Left cardiac atrium (tissue), 4 donors: ENCODE results near the gene MBNL1. TPM values are rescaled to one million over a fixed set of nuclear protein-coding genes. Genes with fewer than 3 reads are reported as not detected.
A peak's percentile ranks its signal among the peaks of the same experiment; 100 is the strongest.

Experiments
- ATAC-seq, 2 donors: fragments of 200-7000 bp; cut with Tn5 transposase; one replicate each; pipeline ENCODE4 v1.9.1; 2020; ENCODE audit warnings: mild to moderate bottlenecking in 2 of 2, moderate library complexity in 2 of 2
- DNase-seq: peaks from one replicate; pipeline ENCODE4 v3.0.0-alpha.2; 2020
- intact Hi-C, 2 donors: fragments of 100-400 bp; cut with DNase I; formaldehyde crosslinking; loops; one replicate each; pipeline versions ENCODE4 v1.14.1 to v1.15.1; 2022 to 2023
- total RNA-seq, 2 donors: library from RNA; stranded (reverse); fragmentation: NEBNext Ultra II Directional; extraction: Animal tissue kit (Norgen Biotek cat#: 25700); gene quantifications; one replicate each; pipeline ENCODE4 v1.2.1, GENCODE V29; 2021
- donor health status: DM: no; HTN: yes; CAD: no.
- donor health status: DM: no; HTN: yes; CAD: no; lungs with severe emphysema.
- donor health status: DM: yes; HTN: yes; CAD: no.
- donor health status: Dilated cardiomyopathy.

MBNL1 gene
- total RNA-seq, 2 donors from 2014 or later: 141 to 154 TPM

DNA sequence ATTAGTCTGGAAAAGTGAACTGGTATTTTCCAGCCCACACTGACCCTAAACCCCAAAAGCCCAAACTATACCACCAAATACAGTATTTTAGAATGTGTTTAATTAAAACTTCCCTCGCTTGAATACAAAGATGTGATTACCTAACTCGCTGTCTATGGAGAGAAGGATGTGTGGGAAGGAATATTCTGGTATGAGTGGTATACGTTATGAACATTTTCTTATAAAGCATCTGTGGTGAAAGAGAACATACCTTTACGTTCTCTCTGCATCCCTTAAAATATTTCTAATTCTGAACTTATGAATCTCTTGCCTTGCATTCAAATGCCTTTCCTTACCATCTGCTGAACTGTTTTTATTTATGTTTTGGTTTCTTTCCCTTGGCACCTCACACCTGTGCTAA lies 201.4 kb downstream of the MBNL1 start:
- DNase-seq (no peak), ATAC-seq (no peak)
- intact Hi-C loops: loop anchor here in 1 of 2 donors (5.0 kb wide), 2 partner anchors 288 to 393 kb away; no protein-coding TSS in a partner anchor

DNA sequence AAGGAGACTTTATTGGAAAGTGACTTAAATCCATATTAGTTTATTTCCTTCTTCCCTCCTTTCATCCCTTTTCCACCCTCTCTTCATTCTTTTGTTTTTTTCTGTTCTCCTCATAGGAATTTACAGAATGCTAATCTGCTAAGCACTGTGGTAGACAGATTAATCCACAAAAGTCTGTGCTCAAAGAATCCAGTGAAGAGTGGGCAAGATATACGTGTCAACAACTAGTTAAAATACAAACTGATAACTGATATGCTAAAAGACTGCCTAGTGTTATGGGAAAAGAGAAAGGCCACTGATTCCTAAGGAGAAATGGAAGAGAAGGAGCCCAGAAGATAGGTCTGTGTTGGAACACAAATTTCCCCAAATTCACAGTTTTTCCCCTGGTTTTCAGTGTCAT lies 202.2 kb downstream of the MBNL1 start:
- DNase-seq: no peak
- intact Hi-C loops: loop anchor here in 1 of 2 donors (5.0 kb wide), 2 partner anchors 289 to 394 kb away; no protein-coding TSS in a partner anchor
- ATAC-seq: no peak

DNA sequence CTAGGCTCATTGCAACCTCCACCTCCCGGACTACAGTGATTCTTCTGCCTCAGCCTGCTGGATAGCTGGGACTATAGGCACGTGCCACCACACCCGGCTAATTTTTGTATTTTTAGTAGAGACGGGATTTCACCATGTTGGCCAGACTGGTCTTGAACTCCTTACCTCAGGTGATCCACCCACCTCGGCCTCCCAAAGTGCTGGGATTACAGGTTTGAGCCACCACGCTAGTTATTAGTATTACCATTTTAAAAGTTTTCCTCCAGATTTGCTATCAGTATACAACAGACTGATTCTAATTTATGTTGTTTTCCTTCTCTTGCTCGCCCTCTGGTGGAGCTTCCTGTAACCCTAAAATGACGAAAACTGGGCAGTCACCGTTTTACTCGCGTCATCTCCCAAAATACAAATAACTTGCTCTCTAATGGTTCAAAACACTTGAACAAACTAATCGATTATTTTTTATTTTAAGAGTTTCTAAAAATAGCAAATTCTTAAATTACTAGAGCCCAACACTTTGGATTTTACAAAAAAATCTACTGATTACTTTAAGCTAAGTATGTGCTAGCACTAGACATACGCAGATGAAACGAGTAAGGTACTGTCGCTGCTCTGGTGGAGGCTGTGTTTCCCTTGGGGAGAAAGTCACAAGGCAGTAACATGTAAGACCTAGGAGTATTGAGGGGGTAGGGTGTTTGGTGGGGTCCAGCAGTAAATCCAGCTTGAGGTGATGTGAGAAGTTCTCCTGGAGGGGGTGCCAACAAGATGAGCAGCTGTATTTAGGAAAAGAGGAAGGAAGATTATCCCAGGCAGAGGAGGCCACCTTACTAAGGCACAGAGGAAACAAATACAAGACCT lies 203.3 kb downstream of the MBNL1 start:
- intact Hi-C loops: loop anchor here in 1 of 2 donors (5.0 kb wide), 2 partner anchors 290 to 395 kb away; no protein-coding TSS in a partner anchor
- DNase-seq (peak; percentile 49), ATAC-seq (peak; percentile 80 to 84)

DNA sequence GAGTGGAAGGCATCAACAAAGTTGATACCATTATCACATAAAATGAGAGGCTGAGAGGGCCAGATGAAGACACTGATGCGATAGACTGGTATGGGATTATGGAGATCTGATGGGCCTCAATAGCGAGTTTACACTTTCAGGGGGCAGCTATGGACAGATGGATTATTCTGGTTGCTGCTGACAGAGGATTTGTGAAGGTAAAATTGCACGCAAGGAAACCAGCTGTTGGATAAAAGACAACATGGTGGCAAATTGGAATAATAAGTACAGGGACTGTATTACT lies 203.9 kb downstream of the MBNL1 start:
- intact Hi-C loops: loop anchor here in 1 of 2 donors (5.0 kb wide), 2 partner anchors 290 to 395 kb away; no protein-coding TSS in a partner anchor
- DNase-seq (no peak), ATAC-seq (no peak)

DNA sequence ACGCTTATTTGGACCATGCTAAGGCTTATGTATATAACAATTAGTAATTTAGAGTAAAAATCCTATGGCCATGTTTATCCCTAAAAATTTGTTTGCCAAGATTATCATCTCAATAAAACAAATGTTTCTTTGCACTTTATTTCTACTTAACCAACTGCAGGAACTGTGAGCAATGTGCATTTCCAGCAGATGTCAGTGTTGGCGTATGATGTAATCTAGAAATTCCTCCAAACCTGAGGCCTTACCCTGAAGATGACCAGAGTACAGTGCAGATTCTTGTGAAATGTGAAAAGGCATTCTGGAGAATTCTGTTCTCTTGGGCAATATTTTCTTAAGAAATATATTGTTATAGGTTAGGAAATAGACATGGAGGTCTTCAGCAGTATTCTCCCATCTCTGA lies 205.9 kb downstream of the MBNL1 start:
- no peak for DNase-seq
- peak; percentile 50 to 64 for ATAC-seq
- intact Hi-C loops: loop anchor here in 1 of 2 donors (2.0 to 5.0 kb wide), 3 partner anchors 100 to 397 kb away; no protein-coding TSS in a partner anchor

GRCh38 chr3:152477422-152477821 lies 208.7 kb downstream of the MBNL1 start:
- ATAC-seq: no peak
- intact Hi-C loops: no loop called here
- no peak for DNase-seq

DNA sequence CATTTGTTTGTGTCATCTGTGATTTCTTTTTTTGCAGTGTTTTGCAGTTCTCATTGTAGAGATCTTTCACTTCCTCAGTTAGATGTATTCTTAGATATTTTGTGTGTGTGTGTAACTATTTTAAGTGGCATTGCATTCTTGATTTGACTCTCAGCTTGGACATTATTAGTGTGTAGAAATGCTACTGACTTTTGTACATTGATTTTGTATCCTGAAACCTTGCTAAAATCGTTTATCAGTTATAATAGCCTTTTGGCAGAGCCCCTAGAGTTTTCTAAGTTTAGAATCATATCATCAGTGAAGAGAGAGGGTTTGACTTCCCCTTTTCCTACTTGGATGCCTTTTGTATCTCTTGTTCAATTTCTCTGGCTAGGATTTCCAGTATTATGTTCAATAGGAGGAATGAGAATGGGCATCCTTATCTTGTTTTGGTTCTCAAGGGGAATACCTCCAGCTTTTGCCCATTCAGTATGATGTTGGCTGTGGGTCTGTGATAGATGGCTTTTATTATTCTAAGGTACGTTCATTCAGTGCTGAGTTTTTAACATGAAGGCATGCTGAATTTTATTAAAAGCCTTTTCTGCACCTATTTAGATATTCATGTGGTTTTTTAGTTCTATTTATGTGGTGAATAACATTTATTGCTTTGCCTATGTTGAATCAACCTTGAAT lies 211.7 kb downstream of the MBNL1 start:
- DNase-seq: no peak
- no peak for ATAC-seq
- intact Hi-C loops: no loop called here

DNA sequence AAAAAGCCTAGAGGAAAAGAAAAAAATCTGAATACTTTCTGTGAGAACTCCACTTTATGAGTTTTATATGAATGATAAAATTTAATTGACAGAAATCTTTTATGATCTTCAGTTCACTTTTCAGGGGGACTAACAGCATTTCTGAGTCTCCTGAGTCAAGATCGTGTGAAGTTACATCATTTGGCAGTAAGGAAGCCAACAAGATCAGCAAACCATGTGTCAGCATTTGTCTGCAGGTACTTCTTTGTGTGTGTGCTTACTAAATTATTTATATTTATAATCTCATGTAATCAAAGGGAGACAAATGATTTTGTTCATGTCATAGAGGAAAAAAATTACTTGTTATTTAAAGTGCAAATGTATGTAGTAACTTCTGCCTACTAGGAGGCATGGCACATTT lies 217.6 kb downstream of the MBNL1 start:
- intact Hi-C loops: no loop called here
- no peak for ATAC-seq
- no peak for DNase-seq

DNA sequence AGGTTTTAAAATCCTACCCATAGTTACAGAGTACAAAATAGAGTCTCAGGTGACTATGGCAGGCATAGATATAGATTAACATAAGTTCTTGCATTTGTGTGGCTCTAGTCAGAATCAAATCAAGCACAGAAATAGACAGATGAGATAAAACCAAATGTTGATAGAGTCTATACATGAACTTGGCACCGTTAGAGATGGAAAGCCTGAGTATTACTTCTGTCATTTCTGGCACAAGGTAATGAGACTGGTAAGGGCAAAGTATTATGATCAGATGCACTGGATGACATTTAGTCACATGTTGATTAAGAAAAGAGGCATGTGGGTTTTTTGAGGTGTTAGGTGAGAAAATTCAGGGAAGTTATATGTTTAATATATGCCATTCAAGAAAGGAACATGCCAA lies 219.7 kb downstream of the MBNL1 start:
- ATAC-seq (no peak), DNase-seq (no peak)
- intact Hi-C loops: no loop called here

GRCh38 chr3:152491922-152492321 lies 223.2 kb downstream of the MBNL1 start:
- DNase-seq: no peak
- intact Hi-C loops: no loop called here
- no peak for ATAC-seq

GRCh38 chr3:152496286-152496685 lies 227.6 kb downstream of the MBNL1 start:
- ATAC-seq (no peak), DNase-seq (no peak)
- intact Hi-C loops: no loop called here

- ATAC-seq (no peak), DNase-seq (no peak)
- intact Hi-C loops: no loop called here
These were observed 228.0 kb downstream of the MBNL1 start for GRCh38 chr3:152496716-152497115.

GRCh38 chr3:152497457-152497856 lies 228.7 kb downstream of the MBNL1 start:
- ATAC-seq (peak in 1 of 2 donors; percentile 77), DNase-seq (no peak)
- intact Hi-C loops: no loop called here

DNA sequence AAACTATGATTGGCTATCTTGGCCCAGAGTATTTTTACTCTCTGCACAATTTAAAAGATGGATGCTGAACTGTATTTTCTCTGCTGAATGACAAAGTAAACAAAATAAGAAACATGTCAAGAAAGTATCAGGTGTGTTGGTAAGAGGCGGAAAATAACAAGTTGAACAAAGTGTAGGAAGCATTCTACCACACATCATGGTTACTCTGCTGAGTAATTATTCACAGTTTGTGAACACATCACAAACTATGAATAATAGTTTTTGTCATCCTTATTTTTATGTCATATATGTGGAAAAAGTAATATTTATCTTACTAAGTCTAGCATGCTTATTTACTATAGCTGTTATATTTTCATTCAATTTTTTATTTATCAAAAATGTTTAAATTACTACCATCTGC lies 229.2 kb downstream of the MBNL1 start:
- intact Hi-C loops: no loop called here
- ATAC-seq (no peak), DNase-seq (no peak)

DNA sequence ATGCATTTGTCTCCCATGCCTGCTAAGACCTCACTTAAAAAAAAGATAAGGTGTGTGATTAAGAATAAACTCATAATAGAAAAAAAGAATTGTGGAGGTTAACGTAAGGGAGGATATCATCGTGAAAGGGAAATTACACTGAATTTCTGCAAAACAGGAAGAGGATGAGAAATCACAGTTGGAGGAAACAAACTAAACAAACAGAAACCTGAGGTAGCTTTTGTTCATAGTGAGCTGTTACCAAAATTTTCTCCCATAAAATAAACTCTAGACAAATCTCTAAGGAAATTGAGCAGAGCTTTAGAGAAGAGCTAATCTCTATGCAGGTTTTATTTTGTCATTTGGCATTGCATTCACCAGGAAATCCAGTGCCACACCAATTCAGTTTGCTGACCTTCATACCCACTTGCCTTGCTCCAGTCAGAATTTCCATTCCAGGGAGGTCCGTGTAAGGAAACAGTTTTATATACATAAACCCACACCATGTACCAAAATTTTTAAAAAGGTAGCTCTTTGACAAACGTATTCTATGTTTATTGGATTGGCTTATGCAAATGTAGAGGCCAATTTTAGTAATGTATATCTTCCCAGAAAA lies 231.2 kb downstream of the MBNL1 start:
- intact Hi-C loops: loop anchor here in 1 of 2 donors (10.0 kb wide), 1 partner anchor 75 kb away; no protein-coding TSS in a partner anchor
- no peak for DNase-seq
- ATAC-seq: no peak

- no peak for ATAC-seq
- DNase-seq: no peak
- intact Hi-C loops: loop anchor here in 1 of 2 donors (10.0 kb wide), 1 partner anchor 69 kb away; no protein-coding TSS in a partner anchor
These were observed 237.2 kb downstream of the MBNL1 start for GRCh38 chr3:152505926-152506325.

DNA sequence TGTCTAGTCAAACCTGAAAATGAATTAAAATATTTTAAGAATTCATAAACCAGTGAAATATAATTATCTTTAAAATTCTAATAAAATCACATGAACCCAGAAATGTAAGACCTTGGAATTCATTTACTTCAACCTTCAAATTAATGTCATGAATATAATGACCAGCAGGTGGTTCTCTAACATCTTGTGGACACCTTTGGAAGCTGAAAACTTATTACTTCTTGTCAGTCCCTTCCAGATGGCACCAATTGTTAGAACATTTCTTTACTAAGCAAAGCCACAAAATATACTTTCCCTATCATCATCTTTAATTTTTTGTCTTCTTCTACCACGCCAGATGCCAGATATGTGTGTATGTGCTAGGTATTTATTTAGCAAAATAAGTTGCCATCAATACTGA lies 240.0 kb downstream of the MBNL1 start:
- ATAC-seq: no peak
- DNase-seq: no peak
- intact Hi-C loops: loop anchor here (2.0 to 10.0 kb wide), 2 partner anchors 66 kb away; no protein-coding TSS in a partner anchor

GRCh38 chr3:152511904-152512303 lies 243.2 kb downstream of the MBNL1 start:
- DNase-seq (no peak), ATAC-seq (no peak)
- intact Hi-C loops: no loop called here

GRCh38 chr3:152513301-152513960 lies 244.7 kb downstream of the MBNL1 start:
- DNase-seq (no peak), ATAC-seq (no peak)
- intact Hi-C loops: no loop called here
